WTC11 (cell line): ENCODE results near the gene PDE5A. TPM values are rescaled to one million over a fixed set of nuclear protein-coding genes. Genes with fewer than 3 reads are reported as not detected.

ENCODE experiments used
- ATAC-seq: fragments of 200-7000 bp; cut with Tn5 transposase; 2 replicates; pipeline ENCODE4 v1.10.0; 2021; ENCODE audit warnings: mild to moderate bottlenecking, moderate library complexity
- CTCF ChIA-PET: fragments of 300-600 bp; sonication (Branson Sonifier 250); formaldehyde crosslinking; loops from one replicate; lab custom pipeline; 2021; ENCODE audit warnings: antibody characterized with exemption; lab: Charles Lee
- POLR2A ChIA-PET: fragments of 350-600 bp; sonication (Branson Sonifier 250); formaldehyde crosslinking; loops from one replicate; lab custom pipeline; 2021; ENCODE audit warnings: antibody characterized with exemption; lab: Charles Lee
- DNase-seq: peaks from one replicate; pipeline ENCODE4 v3.0.0; 2021; ENCODE audit warnings: low spot score
- H3K27ac Mint-ChIP-seq: 2 replicates; pipeline ENCODE4 v1.8.0; 2021; ENCODE audit warnings: mixed read lengths
- H3K27me3 Mint-ChIP-seq: 2 replicates; pipeline ENCODE4 v1.8.0; 2021; ENCODE audit warnings: low read depth, mild to moderate bottlenecking, moderate library complexity, mixed read lengths
- H3K36me3 Mint-ChIP-seq: 2 replicates; pipeline ENCODE4 v1.8.0; 2021; ENCODE audit warnings: mixed read lengths
- H3K4me1 Mint-ChIP-seq: 2 replicates; pipeline ENCODE4 v1.8.0; 2022; ENCODE audit warnings: mixed read lengths
- H3K4me3 Mint-ChIP-seq: 2 replicates; pipeline ENCODE4 v1.8.0; 2021; ENCODE audit warnings: mild to moderate bottlenecking, moderate library complexity, mixed read lengths
- H3K9me3 Mint-ChIP-seq: 2 replicates; pipeline ENCODE4 v1.8.0; 2021; ENCODE audit warnings: mixed read lengths
- CBFB ChIP-seq: sonication (generic); formaldehyde crosslinking; IDR thresholded peaks from 2 replicates; pipeline ENCODE4 v1.8.1; 2022; ENCODE audit warnings: mild to moderate bottlenecking, low read depth, missing genetic modification reagents
- ELF4 ChIP-seq: sonication (generic); formaldehyde crosslinking; IDR thresholded peaks from 2 replicates; pipeline ENCODE4 v1.8.1; 2022; ENCODE audit warnings: low read depth, mild to moderate bottlenecking, moderate library complexity, missing genetic modification reagents
- ESRRA ChIP-seq: sonication (generic); formaldehyde crosslinking; IDR thresholded peaks from 2 replicates; pipeline ENCODE4 v1.8.1; 2022; ENCODE audit warnings: mild to moderate bottlenecking, missing genetic modification reagents, borderline replicate concordance
- GABPB1 ChIP-seq: sonication (generic); formaldehyde crosslinking; IDR thresholded peaks from 2 replicates; pipeline ENCODE4 v1.8.1; 2023; ENCODE audit warnings: mild to moderate bottlenecking, missing genetic modification reagents
- IRF2 ChIP-seq: sonication (generic); formaldehyde crosslinking; IDR thresholded peaks from 2 replicates; pipeline ENCODE4 v1.8.0; 2022; ENCODE audit warnings: low read depth, missing genetic modification reagents, borderline replicate concordance
- MXD4 ChIP-seq: fragments of 250-450 bp; sonication (Bioruptor Pico); IDR thresholded peaks from 2 replicates; pipeline ENCODE4 v1.8.0; 2021; ENCODE audit warnings: mild to moderate bottlenecking, moderate library complexity, borderline replicate concordance
- MYBL2 ChIP-seq: sonication (generic); formaldehyde crosslinking; IDR thresholded peaks from 2 replicates; pipeline ENCODE4 v1.8.1; 2023; ENCODE audit warnings: mild to moderate bottlenecking, moderate library complexity, missing genetic modification reagents
- NFE2L1 ChIP-seq: sonication (generic); formaldehyde crosslinking; IDR thresholded peaks from 2 replicates; pipeline ENCODE4 v1.8.1; 2023; ENCODE audit warnings: missing genetic modification reagents
- NR1H2 ChIP-seq: sonication (generic); formaldehyde crosslinking; IDR thresholded peaks from 2 replicates; pipeline ENCODE4 v1.9.0; 2021; ENCODE audit warnings: mild to moderate bottlenecking, moderate library complexity, missing genetic modification reagents
- NR3C1 ChIP-seq: sonication (generic); formaldehyde crosslinking; conservative IDR thresholded peaks from 2 replicates; pipeline ENCODE4 v1.8.1; 2023; ENCODE audit warnings: low read depth, mild to moderate bottlenecking, missing genetic modification reagents
- PRRX2 ChIP-seq: fragments of 250-450 bp; sonication (Bioruptor Pico); IDR thresholded peaks from 2 replicates; pipeline ENCODE4 v1.8.0; 2021; ENCODE audit warnings: mild to moderate bottlenecking
- SOX15 ChIP-seq: fragments of 250-450 bp; sonication (Bioruptor Pico); IDR thresholded peaks from 2 replicates; pipeline ENCODE4 v1.9.0; 2021; ENCODE audit warnings: mild to moderate bottlenecking
- TCF7 ChIP-seq: sonication (generic); formaldehyde crosslinking; IDR thresholded peaks from 2 replicates; pipeline ENCODE4 v1.8.0; 2022; ENCODE audit warnings: mild to moderate bottlenecking, low read depth, missing genetic modification reagents, moderate library complexity
- ZNF396 ChIP-seq: fragments of 250-450 bp; sonication (Bioruptor Pico); IDR thresholded peaks from 2 replicates; pipeline ENCODE4 v1.8.0; 2021; ENCODE audit warnings: mild to moderate bottlenecking, moderate library complexity, borderline replicate concordance
- ZNF423 ChIP-seq: fragments of 250-450 bp; sonication (Bioruptor Pico); IDR thresholded peaks from 2 replicates; pipeline ENCODE4 v2.1.2; 2022; ENCODE audit warnings: mild to moderate bottlenecking, moderate library complexity
- ZNF671 ChIP-seq: fragments of 250-450 bp; sonication (Bioruptor Pico); IDR thresholded peaks from 2 replicates; pipeline ENCODE4 v1.8.0; 2021; ENCODE audit warnings: mild to moderate bottlenecking
- total RNA-seq: library from RNA; stranded (reverse); gene quantifications from 3 replicates; pipeline ENCODE4 v1.2.3, GENCODE V29; 2021
- TF ChIP-seq, protein P1 (sequence below): sonication (generic); formaldehyde crosslinking; IDR thresholded peaks from 2 replicates; pipeline ENCODE4 v1.8.1; 2023; ENCODE audit warnings: mild to moderate bottlenecking, missing genetic modification reagents
- TF ChIP-seq, protein P2 (sequence below): sonication (generic); formaldehyde crosslinking; IDR thresholded peaks from 2 replicates; pipeline ENCODE4 v1.8.0; 2022; ENCODE audit warnings: mild to moderate bottlenecking, missing genetic modification reagents
- TF ChIP-seq, protein P3 (sequence below): sonication (generic); formaldehyde crosslinking; IDR thresholded peaks from 2 replicates; pipeline ENCODE4 v1.8.0; 2022; ENCODE audit warnings: mild to moderate bottlenecking, missing genetic modification reagents
- TF ChIP-seq, protein P4 (sequence below): fragments of 250-450 bp; sonication (Bioruptor Pico); IDR thresholded peaks from 2 replicates; pipeline ENCODE4 v1.9.0; 2021; ENCODE audit warnings: mild to moderate bottlenecking
- TF ChIP-seq, protein P5 (sequence below): sonication (generic); formaldehyde crosslinking; IDR thresholded peaks from 2 replicates; pipeline ENCODE4 v1.8.1; 2023; ENCODE audit warnings: mild to moderate bottlenecking, moderate library complexity, missing genetic modification reagents
- TF ChIP-seq, protein P6 (sequence below): fragments of 250-450 bp; sonication (Bioruptor Pico); IDR thresholded peaks from 2 replicates; pipeline ENCODE4 v1.8.0; 2021; ENCODE audit warnings: mild to moderate bottlenecking
- TF ChIP-seq, protein P7 (sequence below): fragments of 250-450 bp; sonication (Bioruptor Pico); IDR thresholded peaks from 2 replicates; pipeline ENCODE4 v2.1.2; 2022; ENCODE audit warnings: mild to moderate bottlenecking, moderate library complexity
- TF ChIP-seq, protein P8 (sequence below): fragments of 250-450 bp; sonication (Bioruptor Pico); IDR thresholded peaks from 2 replicates; pipeline ENCODE4 v1.9.0; 2021; ENCODE audit warnings: mild to moderate bottlenecking
- TF ChIP-seq, protein P9 (sequence below): sonication (generic); formaldehyde crosslinking; IDR thresholded peaks from 2 replicates; pipeline ENCODE4 v1.8.1; 2022; ENCODE audit warnings: mild to moderate bottlenecking, missing genetic modification reagents, moderate library complexity, borderline replicate concordance

Gene PDE5A
- total RNA-seq, 1 experiment from 2014 or later = 25.6 TPM

DNA sequence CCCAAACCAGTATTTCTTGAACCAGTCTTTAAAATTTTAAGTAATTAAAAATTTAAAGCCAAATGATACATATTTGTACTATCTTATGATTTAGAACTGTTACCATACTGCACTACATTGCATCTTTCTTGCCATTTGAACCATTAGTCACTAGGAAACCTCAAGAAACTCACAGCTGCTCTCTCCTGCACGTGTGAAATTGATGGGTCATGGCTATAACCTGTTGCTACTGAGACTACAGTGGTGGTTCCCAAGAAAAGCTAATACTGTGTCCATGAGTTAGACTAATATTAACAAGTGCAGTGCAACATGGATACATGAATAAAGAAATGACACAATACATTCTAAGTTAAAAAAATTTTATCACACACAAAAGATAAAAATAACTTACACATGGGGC lies 88.4 kb downstream of the PDE5A start (continued):
- TF ChIP-seq, protein P1, sequence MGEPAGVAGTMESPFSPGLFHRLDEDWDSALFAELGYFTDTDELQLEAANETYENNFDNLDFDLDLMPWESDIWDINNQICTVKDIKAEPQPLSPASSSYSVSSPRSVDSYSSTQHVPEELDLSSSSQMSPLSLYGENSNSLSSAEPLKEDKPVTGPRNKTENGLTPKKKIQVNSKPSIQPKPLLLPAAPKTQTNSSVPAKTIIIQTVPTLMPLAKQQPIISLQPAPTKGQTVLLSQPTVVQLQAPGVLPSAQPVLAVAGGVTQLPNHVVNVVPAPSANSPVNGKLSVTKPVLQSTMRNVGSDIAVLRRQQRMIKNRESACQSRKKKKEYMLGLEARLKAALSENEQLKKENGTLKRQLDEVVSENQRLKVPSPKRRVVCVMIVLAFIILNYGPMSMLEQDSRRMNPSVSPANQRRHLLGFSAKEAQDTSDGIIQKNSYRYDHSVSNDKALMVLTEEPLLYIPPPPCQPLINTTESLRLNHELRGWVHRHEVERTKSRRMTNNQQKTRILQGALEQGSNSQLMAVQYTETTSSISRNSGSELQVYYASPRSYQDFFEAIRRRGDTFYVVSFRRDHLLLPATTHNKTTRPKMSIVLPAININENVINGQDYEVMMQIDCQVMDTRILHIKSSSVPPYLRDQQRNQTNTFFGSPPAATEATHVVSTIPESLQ (CRISPR knock-in tag) = no peak
- no peak for TF ChIP-seq CBFB (CRISPR knock-in tag)
- TF ChIP-seq ELF4 (CRISPR knock-in tag) = no peak
- TF ChIP-seq, protein P2, sequence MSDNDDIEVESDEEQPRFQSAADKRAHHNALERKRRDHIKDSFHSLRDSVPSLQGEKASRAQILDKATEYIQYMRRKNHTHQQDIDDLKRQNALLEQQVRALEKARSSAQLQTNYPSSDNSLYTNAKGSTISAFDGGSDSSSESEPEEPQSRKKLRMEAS (CRISPR knock-in tag) = no peak
- no peak for TF ChIP-seq PRRX2 (CRISPR knock-in tag)
- no peak for TF ChIP-seq SOX15
- TF ChIP-seq, protein P3, sequence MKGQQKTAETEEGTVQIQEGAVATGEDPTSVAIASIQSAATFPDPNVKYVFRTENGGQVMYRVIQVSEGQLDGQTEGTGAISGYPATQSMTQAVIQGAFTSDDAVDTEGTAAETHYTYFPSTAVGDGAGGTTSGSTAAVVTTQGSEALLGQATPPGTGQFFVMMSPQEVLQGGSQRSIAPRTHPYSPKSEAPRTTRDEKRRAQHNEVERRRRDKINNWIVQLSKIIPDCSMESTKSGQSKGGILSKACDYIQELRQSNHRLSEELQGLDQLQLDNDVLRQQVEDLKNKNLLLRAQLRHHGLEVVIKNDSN (CRISPR knock-in tag) = no peak
- no peak for TF ChIP-seq NR3C1 (CRISPR knock-in tag)
- no peak for TF ChIP-seq ZNF671
- TF ChIP-seq, protein P4, sequence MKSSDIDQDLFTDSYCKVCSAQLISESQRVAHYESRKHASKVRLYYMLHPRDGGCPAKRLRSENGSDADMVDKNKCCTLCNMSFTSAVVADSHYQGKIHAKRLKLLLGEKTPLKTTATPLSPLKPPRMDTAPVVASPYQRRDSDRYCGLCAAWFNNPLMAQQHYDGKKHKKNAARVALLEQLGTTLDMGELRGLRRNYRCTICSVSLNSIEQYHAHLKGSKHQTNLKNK (CRISPR knock-in tag) = no peak
- TF ChIP-seq, protein P5, sequence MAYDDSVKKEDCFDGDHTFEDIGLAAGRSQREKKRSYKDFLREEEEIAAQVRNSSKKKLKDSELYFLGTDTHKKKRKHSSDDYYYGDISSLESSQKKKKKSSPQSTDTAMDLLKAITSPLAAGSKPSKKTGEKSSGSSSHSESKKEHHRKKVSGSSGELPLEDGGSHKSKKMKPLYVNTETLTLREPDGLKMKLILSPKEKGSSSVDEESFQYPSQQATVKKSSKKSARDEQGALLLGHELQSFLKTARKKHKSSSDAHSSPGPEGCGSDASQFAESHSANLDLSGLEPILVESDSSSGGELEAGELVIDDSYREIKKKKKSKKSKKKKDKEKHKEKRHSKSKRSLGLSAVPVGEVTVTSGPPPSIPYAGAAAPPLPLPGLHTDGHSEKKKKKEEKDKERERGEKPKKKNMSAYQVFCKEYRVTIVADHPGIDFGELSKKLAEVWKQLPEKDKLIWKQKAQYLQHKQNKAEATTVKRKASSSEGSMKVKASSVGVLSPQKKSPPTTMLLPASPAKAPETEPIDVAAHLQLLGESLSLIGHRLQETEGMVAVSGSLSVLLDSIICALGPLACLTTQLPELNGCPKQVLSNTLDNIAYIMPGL (CRISPR knock-in tag) = no peak
- TF ChIP-seq IRF2 = no peak
- TF ChIP-seq MXD4 (CRISPR knock-in tag) = no peak
- TF ChIP-seq TCF7 (CRISPR knock-in tag) = no peak
- TF ChIP-seq, protein P6, sequence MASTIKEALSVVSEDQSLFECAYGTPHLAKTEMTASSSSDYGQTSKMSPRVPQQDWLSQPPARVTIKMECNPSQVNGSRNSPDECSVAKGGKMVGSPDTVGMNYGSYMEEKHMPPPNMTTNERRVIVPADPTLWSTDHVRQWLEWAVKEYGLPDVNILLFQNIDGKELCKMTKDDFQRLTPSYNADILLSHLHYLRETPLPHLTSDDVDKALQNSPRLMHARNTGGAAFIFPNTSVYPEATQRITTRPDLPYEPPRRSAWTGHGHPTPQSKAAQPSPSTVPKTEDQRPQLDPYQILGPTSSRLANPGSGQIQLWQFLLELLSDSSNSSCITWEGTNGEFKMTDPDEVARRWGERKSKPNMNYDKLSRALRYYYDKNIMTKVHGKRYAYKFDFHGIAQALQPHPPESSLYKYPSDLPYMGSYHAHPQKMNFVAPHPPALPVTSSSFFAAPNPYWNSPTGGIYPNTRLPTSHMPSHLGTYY (CRISPR knock-in tag) = no peak

DNA sequence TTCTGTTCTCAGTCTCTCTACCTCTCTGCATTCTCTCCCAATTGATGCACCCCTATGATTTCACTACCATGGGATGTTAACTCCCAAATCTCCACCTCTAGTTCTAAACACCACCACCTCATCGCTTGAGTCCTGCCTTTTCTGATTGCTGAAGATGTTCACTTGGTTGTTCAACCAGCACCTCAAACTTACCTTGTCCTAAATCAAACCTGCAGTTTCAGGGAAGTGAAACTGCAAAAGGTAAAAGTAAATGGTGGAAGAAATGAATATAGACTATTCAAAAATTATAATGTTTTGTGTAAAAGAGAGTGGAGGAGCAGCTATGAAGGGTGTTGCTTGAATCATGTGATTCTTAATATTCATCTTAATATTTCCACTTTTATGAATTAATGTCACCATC lies 91.0 kb downstream of the PDE5A start:
- ATAC-seq = no peak
- no peak overlapping the region for H3K27ac Mint-ChIP-seq
- ChIA-PET POLR2A (no interaction called here), CTCF (no interaction called here)
- no peaks in the 10 kb centered on the region; the same call in 1 of the 2 replicates for H3K27me3 Mint-ChIP-seq
- no peak for DNase-seq
- H3K4me1 Mint-ChIP-seq = peaks cover 10% of the 10 kb centered on the region
- no peak overlapping the region for H3K4me3 Mint-ChIP-seq
- peaks cover 65% of the 10 kb centered on the region for H3K36me3 Mint-ChIP-seq
- peaks cover 27% of the 10 kb centered on the region for H3K9me3 Mint-ChIP-seq
- TF ChIP-seq, protein P7, sequence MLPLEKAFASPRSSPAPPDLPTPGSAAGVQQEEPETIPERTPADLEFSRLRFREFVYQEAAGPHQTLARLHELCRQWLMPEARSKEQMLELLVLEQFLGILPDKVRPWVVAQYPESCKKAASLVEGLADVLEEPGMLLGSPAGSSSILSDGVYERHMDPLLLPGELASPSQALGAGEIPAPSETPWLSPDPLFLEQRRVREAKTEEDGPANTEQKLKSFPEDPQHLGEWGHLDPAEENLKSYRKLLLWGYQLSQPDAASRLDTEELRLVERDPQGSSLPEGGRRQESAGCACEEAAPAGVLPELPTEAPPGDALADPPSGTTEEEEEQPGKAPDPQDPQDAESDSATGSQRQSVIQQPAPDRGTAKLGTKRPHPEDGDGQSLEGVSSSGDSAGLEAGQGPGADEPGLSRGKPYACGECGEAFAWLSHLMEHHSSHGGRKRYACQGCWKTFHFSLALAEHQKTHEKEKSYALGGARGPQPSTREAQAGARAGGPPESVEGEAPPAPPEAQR (CRISPR knock-in tag) = no peak
- no peak for TF ChIP-seq NR1H2 (CRISPR knock-in tag)
- no peak for TF ChIP-seq ZNF396 (CRISPR knock-in tag)
- TF ChIP-seq ZNF423 = no peak
- TF ChIP-seq NFE2L1 (CRISPR knock-in tag) = no peak
- no peak for TF ChIP-seq GABPB1 (CRISPR knock-in tag)
- TF ChIP-seq, protein P8, sequence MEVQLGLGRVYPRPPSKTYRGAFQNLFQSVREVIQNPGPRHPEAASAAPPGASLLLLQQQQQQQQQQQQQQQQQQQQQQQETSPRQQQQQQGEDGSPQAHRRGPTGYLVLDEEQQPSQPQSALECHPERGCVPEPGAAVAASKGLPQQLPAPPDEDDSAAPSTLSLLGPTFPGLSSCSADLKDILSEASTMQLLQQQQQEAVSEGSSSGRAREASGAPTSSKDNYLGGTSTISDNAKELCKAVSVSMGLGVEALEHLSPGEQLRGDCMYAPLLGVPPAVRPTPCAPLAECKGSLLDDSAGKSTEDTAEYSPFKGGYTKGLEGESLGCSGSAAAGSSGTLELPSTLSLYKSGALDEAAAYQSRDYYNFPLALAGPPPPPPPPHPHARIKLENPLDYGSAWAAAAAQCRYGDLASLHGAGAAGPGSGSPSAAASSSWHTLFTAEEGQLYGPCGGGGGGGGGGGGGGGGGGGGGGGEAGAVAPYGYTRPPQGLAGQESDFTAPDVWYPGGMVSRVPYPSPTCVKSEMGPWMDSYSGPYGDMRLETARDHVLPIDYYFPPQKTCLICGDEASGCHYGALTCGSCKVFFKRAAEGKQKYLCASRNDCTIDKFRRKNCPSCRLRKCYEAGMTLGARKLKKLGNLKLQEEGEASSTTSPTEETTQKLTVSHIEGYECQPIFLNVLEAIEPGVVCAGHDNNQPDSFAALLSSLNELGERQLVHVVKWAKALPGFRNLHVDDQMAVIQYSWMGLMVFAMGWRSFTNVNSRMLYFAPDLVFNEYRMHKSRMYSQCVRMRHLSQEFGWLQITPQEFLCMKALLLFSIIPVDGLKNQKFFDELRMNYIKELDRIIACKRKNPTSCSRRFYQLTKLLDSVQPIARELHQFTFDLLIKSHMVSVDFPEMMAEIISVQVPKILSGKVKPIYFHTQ = no peak
- TF ChIP-seq, protein P9, sequence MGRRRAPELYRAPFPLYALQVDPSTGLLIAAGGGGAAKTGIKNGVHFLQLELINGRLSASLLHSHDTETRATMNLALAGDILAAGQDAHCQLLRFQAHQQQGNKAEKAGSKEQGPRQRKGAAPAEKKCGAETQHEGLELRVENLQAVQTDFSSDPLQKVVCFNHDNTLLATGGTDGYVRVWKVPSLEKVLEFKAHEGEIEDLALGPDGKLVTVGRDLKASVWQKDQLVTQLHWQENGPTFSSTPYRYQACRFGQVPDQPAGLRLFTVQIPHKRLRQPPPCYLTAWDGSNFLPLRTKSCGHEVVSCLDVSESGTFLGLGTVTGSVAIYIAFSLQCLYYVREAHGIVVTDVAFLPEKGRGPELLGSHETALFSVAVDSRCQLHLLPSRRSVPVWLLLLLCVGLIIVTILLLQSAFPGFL (CRISPR knock-in tag) = no peak
- TF ChIP-seq MYBL2 (CRISPR knock-in tag) = no peak
- TF ChIP-seq ESRRA (CRISPR knock-in tag) = no peak
